ENCODE data around the gene MTUS2. TPM values are rescaled to one million over a fixed set of nuclear protein-coding genes. Genes with fewer than 3 reads are reported as not detected.

The MTUS2 gene
- total RNA-seq, 1 donor from 2014 or later: 0.67 TPM

DNA sequence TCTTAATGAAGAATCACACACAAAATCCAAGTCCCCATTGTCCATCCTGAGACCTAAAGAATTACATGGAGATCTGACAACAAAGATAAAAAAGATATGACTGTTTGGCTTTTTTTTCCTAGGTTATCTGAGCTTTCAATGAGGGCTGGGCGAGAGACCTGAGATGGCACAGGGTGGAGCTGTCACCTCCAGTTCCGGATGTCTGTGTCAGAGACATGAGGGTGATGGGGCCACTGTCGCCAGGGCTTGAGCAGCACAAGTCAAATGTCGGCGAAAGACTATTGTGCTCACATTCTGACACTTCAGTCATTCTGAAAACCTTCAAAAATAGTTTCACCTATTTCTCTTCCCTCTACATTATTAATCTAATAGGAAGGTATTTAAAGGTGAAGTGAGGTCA lies 709.6 kb downstream of the MTUS2 start:
- DNase-seq (ENCODE audit: low spot score): no peak
- no peaks in the 10 kb centered on the region for H3K79me2 ChIP-seq (ENCODE audit: low read depth)
- no peaks in the 10 kb centered on the region for H4K20me1 ChIP-seq (ENCODE audit: low read depth)
- no peak overlapping the region for H3K4me2 ChIP-seq
- no peaks in the 10 kb centered on the region for H3K4me1 ChIP-seq
- H3K27me3 Mint-ChIP-seq (ENCODE audit: insufficient read depth, low read depth): no peaks in the 10 kb centered on the region
- H2AFZ ChIP-seq (replicated peaks): no peak overlapping the region
- H3K4me1 Mint-ChIP-seq: peaks cover 13% of the 10 kb centered on the region
- H3K4me3 Mint-ChIP-seq: no peak overlapping the region
- H3K4me3 ChIP-seq: no peak overlapping the region
- H3F3A ChIP-seq (ENCODE audit: low read depth): no peaks in the 10 kb centered on the region
- peaks cover 31% of the 10 kb centered on the region for H3K36me3 Mint-ChIP-seq
- H3K27me3 ChIP-seq: no peaks in the 10 kb centered on the region
- no peaks in the 10 kb centered on the region for H3K9me3 ChIP-seq (ENCODE audit: low read depth)
- H3K9me3 Mint-ChIP-seq: no peaks in the 10 kb centered on the region
- no peaks in the 10 kb centered on the region for H3K36me3 ChIP-seq
- no peak overlapping the region for H3K27ac ChIP-seq
- H3K9ac ChIP-seq: no peak overlapping the region
- no peak for TF ChIP-seq EZH2 (IDR thresholded peaks at IDR 0.05)
- H3K27ac Mint-ChIP-seq: no peak overlapping the region

DNA sequence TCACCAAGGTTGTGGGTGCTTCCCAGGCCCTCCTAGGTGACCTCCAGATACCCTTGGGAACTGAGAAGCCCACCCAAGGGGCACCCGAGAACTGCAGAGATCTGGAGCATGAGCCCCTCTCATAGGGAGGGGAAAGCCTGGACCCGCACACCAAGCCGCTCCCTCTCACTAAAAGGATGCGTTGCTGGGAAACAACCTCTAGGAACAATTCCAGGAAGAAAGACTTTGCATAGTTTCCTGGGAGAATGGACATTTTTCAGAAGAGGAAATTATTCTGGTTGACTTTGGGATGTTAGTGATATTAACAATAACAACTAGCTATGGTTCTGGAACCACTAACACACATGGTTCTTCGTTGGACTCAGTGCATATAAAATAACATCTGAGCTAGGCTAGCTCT lies 710.8 kb downstream of the MTUS2 start:
- Histone ChIP-seq H4K20me1 (ENCODE audit: low read depth) (no peaks in the 10 kb centered on the region), H3K4me2 (no peak overlapping the region), H3K79me2 (ENCODE audit: low read depth) (no peaks in the 10 kb centered on the region), H3F3A (ENCODE audit: low read depth) (no peaks in the 10 kb centered on the region), H3K27me3 (no peaks in the 10 kb centered on the region), H3K4me3 (no peak overlapping the region), H3K36me3 (no peaks in the 10 kb centered on the region), H3K27ac (no peak overlapping the region), H3K4me1 (no peaks in the 10 kb centered on the region), H3K9ac (no peak overlapping the region), H3K9me3 (ENCODE audit: low read depth) (no peaks in the 10 kb centered on the region), H2AFZ (replicated peaks) (no peak overlapping the region)
- peaks cover 19% of the 10 kb centered on the region for H3K4me1 Mint-ChIP-seq
- no peaks in the 10 kb centered on the region for H3K9me3 Mint-ChIP-seq
- H3K27ac Mint-ChIP-seq: no peak overlapping the region
- H3K36me3 Mint-ChIP-seq: peaks cover 31% of the 10 kb centered on the region
- TF ChIP-seq EZH2phosphoT487 (IDR thresholded peaks at IDR 0.05) (no peak), EZH2 (IDR thresholded peaks at IDR 0.05) (no peak)
- TF ChIP-seq, protein P1, sequence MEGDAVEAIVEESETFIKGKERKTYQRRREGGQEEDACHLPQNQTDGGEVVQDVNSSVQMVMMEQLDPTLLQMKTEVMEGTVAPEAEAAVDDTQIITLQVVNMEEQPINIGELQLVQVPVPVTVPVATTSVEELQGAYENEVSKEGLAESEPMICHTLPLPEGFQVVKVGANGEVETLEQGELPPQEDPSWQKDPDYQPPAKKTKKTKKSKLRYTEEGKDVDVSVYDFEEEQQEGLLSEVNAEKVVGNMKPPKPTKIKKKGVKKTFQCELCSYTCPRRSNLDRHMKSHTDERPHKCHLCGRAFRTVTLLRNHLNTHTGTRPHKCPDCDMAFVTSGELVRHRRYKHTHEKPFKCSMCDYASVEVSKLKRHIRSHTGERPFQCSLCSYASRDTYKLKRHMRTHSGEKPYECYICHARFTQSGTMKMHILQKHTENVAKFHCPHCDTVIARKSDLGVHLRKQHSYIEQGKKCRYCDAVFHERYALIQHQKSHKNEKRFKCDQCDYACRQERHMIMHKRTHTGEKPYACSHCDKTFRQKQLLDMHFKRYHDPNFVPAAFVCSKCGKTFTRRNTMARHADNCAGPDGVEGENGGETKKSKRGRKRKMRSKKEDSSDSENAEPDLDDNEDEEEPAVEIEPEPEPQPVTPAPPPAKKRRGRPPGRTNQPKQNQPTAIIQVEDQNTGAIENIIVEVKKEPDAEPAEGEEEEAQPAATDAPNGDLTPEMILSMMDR (IDR thresholded peaks at IDR 0.05): no peak
- no peak for DNase-seq (ENCODE audit: low spot score)
- no peak overlapping the region for H3K4me3 Mint-ChIP-seq
- no peaks in the 10 kb centered on the region for H3K27me3 Mint-ChIP-seq (ENCODE audit: insufficient read depth, low read depth)

DNA sequence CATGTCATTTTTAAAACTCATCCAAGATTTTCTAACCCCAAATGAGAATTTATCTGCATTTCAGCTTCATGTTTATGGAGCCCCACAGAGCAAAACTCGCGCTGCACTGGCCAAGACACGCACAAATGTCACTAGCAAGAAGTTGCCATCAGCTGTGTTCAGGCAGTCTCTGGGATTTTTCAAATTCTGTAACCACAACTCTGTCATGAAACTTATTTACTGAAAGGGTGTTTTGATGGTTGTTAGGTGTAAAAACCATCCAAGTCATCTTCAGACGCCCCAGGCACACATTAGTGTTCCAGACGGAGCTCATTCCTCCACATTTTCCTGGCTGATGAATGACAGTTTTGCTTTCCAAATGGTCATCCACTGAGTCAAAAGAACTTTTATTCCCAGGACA lies 712.0 kb downstream of the MTUS2 start:
- H3K27me3 ChIP-seq: no peaks in the 10 kb centered on the region
- no peaks in the 10 kb centered on the region for H3K36me3 ChIP-seq
- H3K4me2 ChIP-seq: no peak overlapping the region
- no peaks in the 10 kb centered on the region for H3K4me1 ChIP-seq
- Mint-ChIP-seq H3K4me3 (no peak overlapping the region), H3K9me3 (no peaks in the 10 kb centered on the region), H3K36me3 (peaks cover 33% of the 10 kb centered on the region), H3K27ac (no peak overlapping the region), H3K4me1 (peaks cover 22% of the 10 kb centered on the region), H3K27me3 (ENCODE audit: insufficient read depth, low read depth) (no peaks in the 10 kb centered on the region)
- H3F3A ChIP-seq (ENCODE audit: low read depth): no peaks in the 10 kb centered on the region
- H3K4me3 ChIP-seq: no peak overlapping the region
- H2AFZ ChIP-seq (replicated peaks): no peak overlapping the region
- H4K20me1 ChIP-seq (ENCODE audit: low read depth): no peaks in the 10 kb centered on the region
- no peak for TF ChIP-seq EZH2phosphoT487 (IDR thresholded peaks at IDR 0.05)
- TF ChIP-seq, protein P1 (IDR thresholded peaks at IDR 0.05): no peak
- no peaks in the 10 kb centered on the region for H3K79me2 ChIP-seq (ENCODE audit: low read depth)
- H3K9me3 ChIP-seq (ENCODE audit: low read depth): no peaks in the 10 kb centered on the region
- no peak overlapping the region for H3K27ac ChIP-seq
- DNase-seq (ENCODE audit: low spot score): no peak
- no peak overlapping the region for H3K9ac ChIP-seq

DNA sequence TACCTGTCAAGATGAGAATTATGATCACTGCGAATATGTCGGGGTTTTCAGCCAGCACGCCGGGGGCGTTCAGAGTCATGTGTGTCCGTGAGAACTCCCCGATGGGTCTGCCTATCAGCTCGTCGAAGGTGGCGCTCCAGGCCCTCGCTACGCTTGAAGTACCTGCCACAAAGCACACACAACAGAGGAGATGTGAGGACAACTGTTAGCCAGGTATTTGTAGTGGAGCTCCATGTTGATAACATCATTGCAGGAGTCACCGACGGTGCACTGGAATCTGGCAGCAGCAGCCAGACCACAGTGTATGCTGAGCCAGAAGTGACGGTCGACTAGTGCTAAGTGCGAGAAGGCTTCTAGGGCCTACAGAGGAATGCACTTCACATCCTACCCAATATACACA lies 712.7 kb downstream of the MTUS2 start:
- no peaks in the 10 kb centered on the region for H3K9me3 ChIP-seq (ENCODE audit: low read depth)
- H3K4me3 ChIP-seq: no peak overlapping the region
- TF ChIP-seq, protein P1 (IDR thresholded peaks at IDR 0.05): no peak
- TF ChIP-seq EZH2phosphoT487 (IDR thresholded peaks at IDR 0.05) (no peak), EZH2 (IDR thresholded peaks at IDR 0.05) (no peak)
- H3K27me3 ChIP-seq: no peaks in the 10 kb centered on the region
- Mint-ChIP-seq H3K4me1 (peaks cover 17% of the 10 kb centered on the region), H3K9me3 (no peaks in the 10 kb centered on the region), H3K27ac (no peak overlapping the region), H3K36me3 (peaks cover 33% of the 10 kb centered on the region), H3K4me3 (no peak overlapping the region), H3K27me3 (ENCODE audit: insufficient read depth, low read depth) (no peaks in the 10 kb centered on the region)
- H3K36me3 ChIP-seq: no peaks in the 10 kb centered on the region
- no peaks in the 10 kb centered on the region for H3K79me2 ChIP-seq (ENCODE audit: low read depth)
- no peak for DNase-seq (ENCODE audit: low spot score)
- H3K27ac ChIP-seq: no peak overlapping the region
- no peak overlapping the region for H3K4me2 ChIP-seq
- no peaks in the 10 kb centered on the region for H3F3A ChIP-seq (ENCODE audit: low read depth)
- H4K20me1 ChIP-seq (ENCODE audit: low read depth): no peaks in the 10 kb centered on the region
- no peak overlapping the region for H3K9ac ChIP-seq
- H3K4me1 ChIP-seq: no peaks in the 10 kb centered on the region
- no peak overlapping the region for H2AFZ ChIP-seq (replicated peaks)

Data from neural progenitor cell (in vitro differentiated cells).